HG03439 (cell line): ENCODE results near the gene KCNQ1.

Experiments
- ATAC-seq: cut with Tn5 transposase; IDR thresholded peaks from one replicate; pipeline ENCODE4 v1.9.1; 2021; ENCODE audit warnings: mild to moderate bottlenecking, moderate library complexity; ENCODE audit not compliant: unreplicated experiment

KCNQ1 gene

GRCh38 chr11:2751523-2752203 lies 306.9 kb downstream of the KCNQ1 start:
- no peak for ATAC-seq

- ATAC-seq, result no peak
These were observed 307.5 kb downstream of the KCNQ1 start for GRCh38 chr11:2752204-2752770.

- ATAC-seq, result no peak
These were observed 308.1 kb downstream of the KCNQ1 start for GRCh38 chr11:2752923-2753322.

- ATAC-seq, result no peak
These were observed 309.2 kb downstream of the KCNQ1 start for GRCh38 chr11:2754008-2754407.

GRCh38 chr11:2755071-2755470 lies 310.3 kb downstream of the KCNQ1 start:
- ATAC-seq, result no peak

GRCh38 chr11:2758751-2759150 lies 313.9 kb downstream of the KCNQ1 start:
- ATAC-seq, result no peak

GRCh38 chr11:2759228-2760195 lies 314.7 kb downstream of the KCNQ1 start:
- no peak for ATAC-seq

- ATAC-seq, result no peak
These were observed 315.5 kb downstream of the KCNQ1 start for GRCh38 chr11:2760196-2760871.

- no peak for ATAC-seq
These were observed 316.6 kb downstream of the KCNQ1 start for GRCh38 chr11:2761131-2762030.

- ATAC-seq, result no peak
These were observed 317.2 kb downstream of the KCNQ1 start for GRCh38 chr11:2762031-2762380.

GRCh38 chr11:2762451-2762850 lies 317.6 kb downstream of the KCNQ1 start:
- no peak for ATAC-seq

- ATAC-seq, result no peak
These were observed 319.2 kb downstream of the KCNQ1 start for GRCh38 chr11:2763984-2764383.

GRCh38 chr11:2765491-2765890 lies 320.7 kb downstream of the KCNQ1 start:
- ATAC-seq, result no peak

- no peak for ATAC-seq
These were observed 321.4 kb downstream of the KCNQ1 start for GRCh38 chr11:2766166-2766565.

- ATAC-seq, result no peak
These were observed 322.3 kb downstream of the KCNQ1 start for GRCh38 chr11:2767071-2767470.

- no peak for ATAC-seq
These were observed 323.0 kb downstream of the KCNQ1 start for GRCh38 chr11:2767801-2768200.

GRCh38 chr11:2768471-2769408 lies 323.9 kb downstream of the KCNQ1 start:
- no peak for ATAC-seq

GRCh38 chr11:2769409-2770095 lies 324.7 kb downstream of the KCNQ1 start:
- no peak for ATAC-seq
